Gastroesophageal sphincter (tissue), 4 donors: ENCODE results near the gene PANX2. TPM values are rescaled to one million over a fixed set of nuclear protein-coding genes. Genes with fewer than 3 reads are reported as not detected.

Experiments used
- ATAC-seq: fragments of 150-250 bp; one replicate; pipeline ENCODE4 v1.9.1; 2016; ENCODE audit warnings: mild to moderate bottlenecking, moderate library complexity
- H3K27ac ChIP-seq, 4 donors: fragments of 200-600 bp; sonication (generic) in 3 of 4; 1 replicate in 3 of 4; 2 replicates in 1 of 4; pipeline ENCODE4 v1.5.1; 2016 to 2019
- H3K27me3 ChIP-seq: fragments of 200-600 bp; sonication (generic); one replicate; pipeline ENCODE4 v1.5.1; 2019
- H3K36me3 ChIP-seq, 2 donors: fragments of 200-600 bp; sonication (generic); one replicate each; pipeline ENCODE4 v1.5.1; 2019; ENCODE audit warnings: control low read depth in 1 of 2
- H3K4me1 ChIP-seq, 3 donors: fragments of 200-600 bp; sonication (generic); 1 replicate in 2 of 3; 2 replicates in 1 of 3; pipeline ENCODE4 v1.5.1; 2016 to 2019; ENCODE audit warnings: control low read depth in 2 of 3
- H3K4me3 ChIP-seq, 2 donors: fragments of 200-600 bp; sonication (generic); one replicate each; pipeline ENCODE4 v1.5.1; 2019; ENCODE audit warnings: mild to moderate bottlenecking in 1 of 2, moderate library complexity in 1 of 2
- H3K9me3 ChIP-seq, 3 donors: fragments of 200-600 bp; sonication (generic); one replicate each; pipeline ENCODE4 v1.5.1; 2017 to 2019; ENCODE audit warnings: control low read depth in 2 of 3
- EP300 ChIP-seq: sonication (generic); formaldehyde crosslinking; IDR thresholded peaks from one replicate; pipeline ENCODE4 v1.6.1; 2017; ENCODE audit warnings: antibody characterized with exemption, mild to moderate bottlenecking
- POLR2A ChIP-seq, 2 donors: fragments of 450-650 bp; IDR thresholded peaks; one replicate each; pipeline ENCODE4 v1.6.1; 2017; ENCODE audit warnings: antibody characterized with exemption in 2 of 2, mild to moderate bottlenecking in 2 of 2, moderate library complexity in 1 of 2
- POLR2AphosphoS5 ChIP-seq: sonication (generic); formaldehyde crosslinking; IDR thresholded peaks from one replicate; pipeline ENCODE4 v1.6.1; 2017; ENCODE audit warnings: antibody characterized with exemption
- WGBS, 2 donors: methylation state at CpG; one replicate each; pipeline ENCODE4 v1.1.5; 2018; ENCODE audit warnings: low coverage in 1 of 2; 5-methylcytosine and 5-hydroxymethylcytosine counted together
- total RNA-seq, 4 donors: library from RNA; depleted of rRNA; stranded (reverse); fragments of >200 nt; gene quantifications; one replicate each; pipeline ENCODE4 v1.1.0, GENCODE V29; 2016
- TF ChIP-seq, protein P1 (sequence below), 4 experiments: fragments of 200-600 bp in 2 of 4; fragments of 450-650 bp in 2 of 4; sonication (generic) in 1 of 4; IDR thresholded peaks; one replicate each; pipeline ENCODE4 v1.5.1; 2017 to 2019; ENCODE audit warnings: antibody characterized with exemption in 4 of 4, mild to moderate bottlenecking in 2 of 4, moderate library complexity in 2 of 4

The PANX2 gene
- total RNA-seq, 4 donors from 2014 or later, result 0.13 to 0.46 TPM; not detected in 2

DNA sequence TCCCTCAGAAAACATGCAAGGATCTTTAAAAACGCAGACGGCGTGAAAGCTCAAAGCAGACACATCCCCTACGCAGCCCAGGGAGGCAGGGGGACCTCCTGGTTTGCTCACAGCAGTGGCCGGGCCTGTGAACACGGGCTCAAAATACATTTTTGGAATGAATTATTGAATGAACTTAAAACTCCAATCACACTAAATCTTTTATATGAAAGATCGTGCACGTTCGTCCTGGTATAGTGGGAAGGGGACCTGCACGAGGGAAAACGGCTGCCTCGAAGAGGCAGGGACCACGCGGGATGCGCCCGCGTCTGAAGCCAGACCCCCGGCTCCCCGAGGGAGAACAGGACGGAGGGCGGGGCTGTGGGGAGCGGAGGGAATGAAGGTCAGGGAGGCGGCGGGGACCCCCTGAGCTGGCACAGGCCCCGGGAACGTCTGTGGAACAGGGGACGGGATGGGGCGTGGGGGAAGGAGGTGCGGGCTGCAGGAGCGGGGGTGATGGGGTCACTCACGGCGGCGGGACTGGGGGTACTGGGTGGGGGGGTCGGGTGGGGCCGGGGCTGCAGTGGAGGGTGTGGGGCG is 1.3 kb upstream of the PANX2 start:
- 12 to 44% methylated on average over 7 to 8 of the region's 36 CpGs for WGBS, 2 donors
- Histone ChIP-seq H3K4me3 (peak overlapping the region in 1 of 2 donors; percentile 58), H3K27me3 (peaks cover 61% of the 10 kb centered on the region), H3K27ac (no peak overlapping the region), H3K4me1 (peaks cover 0 to 19% (median 4%) of the 10 kb centered on the region in 3 donors), H3K36me3 (no peaks in the 10 kb centered on the region), H3K9me3 (no peaks in the 10 kb centered on the region)
- TF ChIP-seq, protein P1, sequence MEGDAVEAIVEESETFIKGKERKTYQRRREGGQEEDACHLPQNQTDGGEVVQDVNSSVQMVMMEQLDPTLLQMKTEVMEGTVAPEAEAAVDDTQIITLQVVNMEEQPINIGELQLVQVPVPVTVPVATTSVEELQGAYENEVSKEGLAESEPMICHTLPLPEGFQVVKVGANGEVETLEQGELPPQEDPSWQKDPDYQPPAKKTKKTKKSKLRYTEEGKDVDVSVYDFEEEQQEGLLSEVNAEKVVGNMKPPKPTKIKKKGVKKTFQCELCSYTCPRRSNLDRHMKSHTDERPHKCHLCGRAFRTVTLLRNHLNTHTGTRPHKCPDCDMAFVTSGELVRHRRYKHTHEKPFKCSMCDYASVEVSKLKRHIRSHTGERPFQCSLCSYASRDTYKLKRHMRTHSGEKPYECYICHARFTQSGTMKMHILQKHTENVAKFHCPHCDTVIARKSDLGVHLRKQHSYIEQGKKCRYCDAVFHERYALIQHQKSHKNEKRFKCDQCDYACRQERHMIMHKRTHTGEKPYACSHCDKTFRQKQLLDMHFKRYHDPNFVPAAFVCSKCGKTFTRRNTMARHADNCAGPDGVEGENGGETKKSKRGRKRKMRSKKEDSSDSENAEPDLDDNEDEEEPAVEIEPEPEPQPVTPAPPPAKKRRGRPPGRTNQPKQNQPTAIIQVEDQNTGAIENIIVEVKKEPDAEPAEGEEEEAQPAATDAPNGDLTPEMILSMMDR (IDR thresholded peaks at IDR 0.05), result no peak
- TF ChIP-seq EP300, result no peak
- no peak for TF ChIP-seq POLR2A (IDR thresholded peaks at IDR 0.05)
- ATAC-seq, result no peak

DNA sequence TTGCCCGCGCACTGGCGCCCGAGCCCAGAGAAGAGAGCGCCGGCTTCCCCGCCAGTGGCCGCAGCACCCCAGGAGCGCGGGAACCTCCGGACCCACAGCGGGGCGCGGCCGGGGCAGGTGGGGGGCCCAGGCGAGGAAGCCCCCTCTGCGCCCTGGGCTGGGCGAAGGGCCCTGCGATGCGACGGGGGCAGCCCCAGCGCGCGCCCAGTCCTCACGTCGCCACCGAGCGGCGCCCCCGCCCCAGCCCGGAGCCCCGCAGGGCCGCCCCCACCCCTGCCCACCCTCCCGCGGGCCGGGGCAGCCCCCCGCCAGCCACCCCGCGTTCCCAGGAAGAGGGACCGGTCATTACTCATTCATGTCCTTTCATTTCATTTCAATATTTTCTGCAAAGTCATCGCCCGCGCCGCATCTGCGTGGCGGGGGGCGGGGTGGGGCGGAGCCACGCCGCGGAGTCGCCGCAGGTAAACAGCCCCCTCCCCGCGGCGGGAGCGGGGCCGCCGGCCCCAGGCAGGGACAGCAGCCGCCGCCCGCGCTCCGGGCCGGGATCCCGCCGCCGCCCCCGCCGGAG is 673 bp upstream of the PANX2 start:
- Histone ChIP-seq H3K27me3 (peaks cover 64% of the 10 kb centered on the region), H3K36me3 (no peaks in the 10 kb centered on the region)
- peak; percentile 34 for ATAC-seq

DNA sequence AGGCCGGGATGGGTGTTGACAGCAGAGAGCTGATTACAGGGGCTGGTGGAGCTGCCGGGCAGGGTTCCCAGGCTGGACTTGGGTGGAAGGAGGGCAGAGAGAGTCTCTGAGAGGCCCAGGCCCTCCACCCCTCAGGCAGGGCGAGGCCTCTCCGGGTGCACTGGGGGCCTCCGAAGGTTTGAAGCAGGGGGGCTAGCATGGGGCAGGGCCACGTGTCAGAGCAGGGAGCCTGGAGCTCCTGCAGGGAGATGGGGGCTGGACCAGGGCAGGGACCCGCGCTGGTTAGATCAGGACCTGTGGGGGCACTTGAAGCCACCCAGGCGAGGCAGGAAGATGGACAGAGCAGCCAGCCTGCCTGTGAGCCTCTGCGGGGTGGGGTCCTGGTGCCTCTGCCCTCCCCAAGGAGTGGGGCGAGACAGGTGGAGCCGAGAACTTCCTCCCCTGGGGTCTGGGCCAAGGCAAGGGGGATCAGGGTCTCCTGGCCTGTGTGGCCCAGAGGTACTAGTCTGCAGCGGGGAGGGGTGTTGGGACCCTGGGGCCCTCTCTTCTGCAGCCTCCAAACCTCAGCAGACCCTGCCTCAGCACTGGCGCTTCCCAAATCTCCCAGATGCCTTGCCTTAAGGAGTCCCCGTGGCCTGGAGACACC is 911 bp downstream of the PANX2 start:
- Histone ChIP-seq H3K36me3 (no peaks in the 10 kb centered on the region), H3K9me3 (no peaks in the 10 kb centered on the region), H3K4me1 (peaks cover 0 to 19% (median 4%) of the 10 kb centered on the region in 3 donors), H3K4me3 (peak overlapping the region in 1 of 2 donors; percentile 58), H3K27ac (no peak overlapping the region), H3K27me3 (peaks cover 79% of the 10 kb centered on the region)
- no peak for TF ChIP-seq POLR2A (IDR thresholded peaks at IDR 0.05)
- TF ChIP-seq POLR2AphosphoS5, result no peak
- 10 to 87% methylated on average over 2 to 6 of the region's 15 CpGs for WGBS, 2 donors
- ATAC-seq, result no peak

More for the DNA sequence above, 673 bp upstream of the PANX2 start:
- Histone ChIP-seq H3K27ac (no peak overlapping the region), H3K4me1 (peaks cover 0 to 19% (median 4%) of the 10 kb centered on the region in 3 donors), H3K9me3 (no peaks in the 10 kb centered on the region), H3K4me3 (peak overlapping the region; percentile 11 to 58)
- WGBS, 2 donors, result no CpG with 5 or more reads among the region's 70 CpGs
- TF ChIP-seq POLR2AphosphoS5 (no peak), EP300 (no peak), POLR2A (IDR thresholded peaks at IDR 0.05) (no peak)
- TF ChIP-seq, protein P1 (IDR thresholded peaks at IDR 0.05), result no peak

DNA sequence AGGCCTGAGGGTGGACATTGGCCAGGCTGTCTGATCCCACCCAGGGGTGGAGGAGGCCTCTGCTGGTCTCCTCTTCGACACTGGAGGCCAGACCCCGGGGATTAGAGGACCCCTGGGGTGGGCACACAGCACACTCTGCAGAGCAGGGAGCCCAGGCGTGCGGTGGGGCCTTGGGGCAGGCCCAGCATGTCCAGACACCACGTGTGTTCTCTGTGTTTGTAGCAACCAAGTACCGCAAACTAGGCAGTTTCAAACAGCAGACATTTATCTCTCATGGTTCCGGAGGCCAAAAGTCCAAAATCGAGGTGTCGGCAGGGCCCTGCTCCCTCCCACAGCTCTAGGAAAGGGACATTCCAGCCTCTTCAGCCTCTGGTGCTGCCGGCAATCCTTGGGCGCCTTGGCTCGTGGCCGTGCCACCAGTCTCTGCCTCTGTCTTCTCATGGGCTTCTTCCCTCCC is 1.5 kb downstream of the PANX2 start:
- Histone ChIP-seq H3K4me1 (peaks cover 0 to 19% (median 4%) of the 10 kb centered on the region in 3 donors), H3K27ac (no peak overlapping the region), H3K4me3 (no peak overlapping the region), H3K27me3 (peaks cover 85% of the 10 kb centered on the region), H3K9me3 (no peaks in the 10 kb centered on the region), H3K36me3 (no peaks in the 10 kb centered on the region)
- 60 to 74% methylated on average over 1 to 12 of the region's 13 CpGs for WGBS, 2 donors
- no peak for TF ChIP-seq EP300
- TF ChIP-seq POLR2AphosphoS5, result no peak
- TF ChIP-seq, protein P1 (IDR thresholded peaks at IDR 0.05), result no peak
- no peak for TF ChIP-seq POLR2A (IDR thresholded peaks at IDR 0.05)
- ATAC-seq, result no peak

DNA sequence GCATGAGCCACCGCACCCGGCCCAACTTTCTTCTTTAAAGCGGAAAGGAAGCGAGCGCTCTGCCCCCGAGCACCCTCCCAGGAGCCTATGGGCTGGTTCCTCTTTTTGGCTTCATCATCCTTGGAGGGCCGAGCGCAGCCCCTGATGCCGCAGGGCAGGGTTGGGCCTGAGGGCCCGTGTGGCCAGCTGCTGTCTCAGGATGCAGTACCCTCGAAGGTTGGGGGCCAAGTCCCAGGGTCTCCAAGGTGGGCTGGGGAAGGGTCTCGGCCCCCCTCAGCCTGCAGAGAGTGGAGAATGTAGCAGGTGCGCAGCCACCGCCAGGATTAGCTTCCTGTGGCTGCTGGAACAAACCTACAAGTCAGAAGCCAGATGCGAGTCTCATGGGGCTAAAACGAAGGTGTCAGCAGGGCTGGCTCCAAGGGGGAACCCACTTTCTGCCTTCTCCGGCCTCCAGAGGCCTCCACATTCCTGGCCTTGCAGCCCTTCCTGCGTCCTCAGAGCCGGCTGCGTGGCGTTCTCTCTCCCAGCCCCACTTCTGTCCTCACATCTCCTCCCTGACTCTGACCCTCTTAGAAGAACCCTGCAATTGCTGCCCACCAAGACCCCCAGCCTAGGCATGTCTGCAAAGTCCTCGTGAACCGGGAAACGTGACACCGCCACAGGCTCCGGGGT is 2.9 kb downstream of the PANX2 start:
- H3K36me3 ChIP-seq, result no peaks in the 10 kb centered on the region
- ATAC-seq, result no peak
- 86% methylated on average over 12 of the region's 26 CpGs; no CpG with 5 or more reads in 1 of the 2 donors for WGBS, 2 donors
- no peak overlapping the region for H3K27ac ChIP-seq
- TF ChIP-seq, protein P1 (IDR thresholded peaks at IDR 0.05), result no peak
- no peak for TF ChIP-seq POLR2A (IDR thresholded peaks at IDR 0.05)
- no peak for TF ChIP-seq EP300
- TF ChIP-seq POLR2AphosphoS5, result no peak
- peaks cover 94% of the 10 kb centered on the region for H3K27me3 ChIP-seq
- H3K9me3 ChIP-seq, result no peaks in the 10 kb centered on the region
- no peak overlapping the region for H3K4me3 ChIP-seq
- H3K4me1 ChIP-seq, result peaks cover 0 to 19% (median 4%) of the 10 kb centered on the region in 3 donors
